GM21576 (cell line): ENCODE results near the gene TMEM198.

ENCODE experiments used
- ATAC-seq: cut with Tn5 transposase; IDR thresholded peaks from one replicate; pipeline ENCODE4 v1.9.1; 2021; ENCODE audit warnings: mild to moderate bottlenecking, moderate library complexity; ENCODE audit not compliant: unreplicated experiment

TMEM198 gene

GRCh38 chr2:219560893-219561178, 17.0 kb downstream of the TMEM198 start:
- ATAC-seq: no peak

GRCh38 chr2:219561179-219562048, 17.6 kb downstream of the TMEM198 start:
- no peak for ATAC-seq

- no peak for ATAC-seq
Observed at GRCh38 chr2:219562049-219563020, 18.5 kb downstream of the TMEM198 start.

GRCh38 chr2:219563271-219563928, 19.6 kb downstream of the TMEM198 start:
- no peak for ATAC-seq

GRCh38 chr2:219565130-219566080, 21.6 kb downstream of the TMEM198 start:
- ATAC-seq: no peak

- ATAC-seq: no peak
Observed at GRCh38 chr2:219566640-219567039, 22.8 kb downstream of the TMEM198 start.

- ATAC-seq: no peak
Observed at GRCh38 chr2:219567131-219567530, 23.3 kb downstream of the TMEM198 start.

GRCh38 chr2:219567791-219568361, 24.0 kb downstream of the TMEM198 start:
- no peak for ATAC-seq

GRCh38 chr2:219569041-219569440, 25.2 kb downstream of the TMEM198 start:
- no peak for ATAC-seq

GRCh38 chr2:219569635-219570034, 25.8 kb downstream of the TMEM198 start:
- no peak for ATAC-seq

GRCh38 chr2:219570194-219570923, 26.5 kb downstream of the TMEM198 start:
- ATAC-seq: no peak

- ATAC-seq: no peak
Observed at GRCh38 chr2:219570924-219571310, 27.1 kb downstream of the TMEM198 start.

- no peak for ATAC-seq
Observed at GRCh38 chr2:219571311-219572236, 27.7 kb downstream of the TMEM198 start, which contains the start of gene OBSL1. Gene OBSL1 (minus strand): TSS chr2:219571539. CDS start chr2:219571232, 307 bp downstream.

GRCh38 chr2:219572237-219573001, 28.6 kb downstream of the TMEM198 start, which contains the start of gene INHA:
Gene INHA (plus strand): TSS chr2:219572310. CDS start chr2:219572375, 65 bp downstream.
- ATAC-seq: no peak

GRCh38 chr2:219573166-219573565, 29.3 kb downstream of the TMEM198 start:
- no peak for ATAC-seq

GRCh38 chr2:219574484-219575311, 30.9 kb downstream of the TMEM198 start:
- ATAC-seq: no peak
